Transverse colon (tissue), 3 donors: Measurements from ENCODE around the gene HDAC7.

ENCODE experiments used
- CTCF ChIP-seq, 5 experiments: fragments of 200-600 bp in 3 of 5; fragments of 450-650 bp in 2 of 5; sonication (generic) in 3 of 5; IDR thresholded peaks; 1 replicate in 2 of 5; 2 replicates in 3 of 5; pipeline ENCODE4 v1.5.1; 2016 to 2017; ENCODE audit warnings: antibody characterized with exemption in 5 of 5, inconsistent platforms in 3 of 5, mild to moderate bottlenecking in 2 of 5, moderate library complexity in 1 of 5
- POLR2A ChIP-seq: fragments of 450-650 bp; IDR thresholded peaks from one replicate; pipeline ENCODE4 v1.6.1; 2016; ENCODE audit warnings: antibody characterized with exemption, mild to moderate bottlenecking, moderate library complexity

DNA sequence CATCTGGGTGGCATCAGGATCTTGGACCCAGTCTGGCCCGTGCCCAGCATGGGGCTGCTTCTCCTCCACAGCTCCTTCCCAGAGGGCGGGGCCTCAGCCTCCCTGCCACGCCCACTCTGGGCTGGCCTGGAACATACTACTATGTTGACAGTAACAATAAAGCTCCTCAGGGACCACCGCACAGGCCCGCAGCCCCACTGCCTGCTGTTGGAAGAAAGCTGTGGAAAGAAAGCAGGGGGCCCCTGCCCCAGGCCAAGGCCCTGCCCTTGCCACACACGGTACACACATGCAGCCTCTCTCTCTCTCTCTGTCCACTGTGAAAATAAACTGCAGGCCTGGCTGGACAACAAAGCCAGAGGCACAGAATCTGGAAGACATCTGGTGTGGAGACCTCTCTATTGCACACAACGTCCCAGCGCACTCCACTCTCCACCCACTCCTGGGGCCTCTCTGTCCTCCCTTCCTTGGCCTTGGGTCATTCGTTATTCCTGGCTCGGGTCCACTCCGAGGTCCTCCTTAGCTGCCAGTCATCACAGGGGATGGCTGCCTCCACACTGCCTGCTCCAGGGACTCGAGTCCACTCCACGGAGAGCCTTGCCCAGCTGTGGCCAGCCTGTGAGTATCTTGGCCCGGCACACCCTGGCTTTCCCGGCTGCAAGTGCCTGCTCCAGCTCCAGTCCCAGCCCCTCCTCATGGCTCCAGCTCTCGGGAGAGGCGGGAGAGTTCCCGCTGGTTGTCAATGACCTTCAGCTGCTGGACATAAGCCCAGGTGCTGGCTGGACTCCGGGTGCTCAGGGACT, 82.6 kb downstream of the HDAC7 start:
- no peak for TF ChIP-seq CTCF (IDR thresholded peaks at IDR 0.05)
- no peak for TF ChIP-seq POLR2A
